GM06990 (cell line): Measurements from ENCODE around the gene RNLS.

Experiments used
- DNase-seq: peaks from one replicate; pipeline ENCODE4 v3.0.0-alpha.2; 2011; ENCODE audit not compliant: insufficient read length; ENCODE audit errors: extremely low read depth
- H3K27me3 ChIP-seq: replicated peaks from 2 replicates; pipeline ENCODE4 v1.6.0; 2011; ENCODE audit warnings: low read length; ENCODE audit not compliant: control insufficient read depth, insufficient read depth
- H3K36me3 ChIP-seq: 2 replicates; pipeline ENCODE4 v1.5.1; 2011; ENCODE audit warnings: low read length; ENCODE audit not compliant: control insufficient read depth, insufficient read depth
- H3K4me3 ChIP-seq: replicated peaks from 2 replicates; pipeline ENCODE4 v1.5.1; 2011; ENCODE audit warnings: low read depth, mild to moderate bottlenecking, control low read depth, low read length
- TF ChIP-seq, protein P1 (sequence below): IDR thresholded peaks from 2 replicates; pipeline ENCODE4 v1.5.1; 2011; ENCODE audit warnings: low read length, control low read depth, mild to moderate bottlenecking, inconsistent platforms; ENCODE audit not compliant: insufficient read depth, poor library complexity, severe bottlenecking

The RNLS gene

DNA sequence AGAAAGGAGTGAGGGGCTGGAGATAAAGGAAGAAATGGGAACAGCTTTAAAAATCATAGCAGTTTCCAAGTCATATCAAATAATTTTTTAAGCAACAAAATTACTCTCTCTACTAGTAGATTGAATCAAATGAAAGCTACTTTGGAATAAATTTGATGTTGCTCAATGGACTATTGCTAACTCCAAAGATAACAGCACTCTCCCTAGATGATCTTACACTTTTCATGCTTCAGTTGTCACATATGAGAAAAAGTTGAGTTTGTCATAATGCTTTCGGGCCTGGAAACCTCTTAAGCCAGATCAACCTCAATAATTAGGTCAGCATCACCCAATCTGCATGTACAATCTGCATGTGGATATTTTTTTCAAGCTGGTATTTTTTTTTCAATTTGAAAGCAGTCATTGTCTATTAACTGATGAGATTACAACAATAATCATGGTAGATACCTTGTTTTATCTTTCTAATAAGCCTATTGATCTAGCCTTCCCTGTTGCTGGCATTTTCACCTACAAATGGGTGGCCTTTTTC lies 34.7 kb upstream of the RNLS start:
- TF ChIP-seq, protein P1, sequence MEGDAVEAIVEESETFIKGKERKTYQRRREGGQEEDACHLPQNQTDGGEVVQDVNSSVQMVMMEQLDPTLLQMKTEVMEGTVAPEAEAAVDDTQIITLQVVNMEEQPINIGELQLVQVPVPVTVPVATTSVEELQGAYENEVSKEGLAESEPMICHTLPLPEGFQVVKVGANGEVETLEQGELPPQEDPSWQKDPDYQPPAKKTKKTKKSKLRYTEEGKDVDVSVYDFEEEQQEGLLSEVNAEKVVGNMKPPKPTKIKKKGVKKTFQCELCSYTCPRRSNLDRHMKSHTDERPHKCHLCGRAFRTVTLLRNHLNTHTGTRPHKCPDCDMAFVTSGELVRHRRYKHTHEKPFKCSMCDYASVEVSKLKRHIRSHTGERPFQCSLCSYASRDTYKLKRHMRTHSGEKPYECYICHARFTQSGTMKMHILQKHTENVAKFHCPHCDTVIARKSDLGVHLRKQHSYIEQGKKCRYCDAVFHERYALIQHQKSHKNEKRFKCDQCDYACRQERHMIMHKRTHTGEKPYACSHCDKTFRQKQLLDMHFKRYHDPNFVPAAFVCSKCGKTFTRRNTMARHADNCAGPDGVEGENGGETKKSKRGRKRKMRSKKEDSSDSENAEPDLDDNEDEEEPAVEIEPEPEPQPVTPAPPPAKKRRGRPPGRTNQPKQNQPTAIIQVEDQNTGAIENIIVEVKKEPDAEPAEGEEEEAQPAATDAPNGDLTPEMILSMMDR: no peak
- no peak for DNase-seq
- no peaks in the 10 kb centered on the region for H3K27me3 ChIP-seq
- no peak overlapping the region for H3K4me3 ChIP-seq
- no peaks in the 10 kb centered on the region for H3K36me3 ChIP-seq

- Histone ChIP-seq H3K4me3 (no peak overlapping the region), H3K36me3 (no peaks in the 10 kb centered on the region), H3K27me3 (no peaks in the 10 kb centered on the region)
- DNase-seq: no peak
- TF ChIP-seq, protein P1: no peak
These were observed 33.3 kb upstream of the RNLS start for GRCh38 chr10:88616250-88616977.

- TF ChIP-seq, protein P1: no peak
- H3K27me3 ChIP-seq: no peaks in the 10 kb centered on the region
- no peak for DNase-seq
- no peak overlapping the region for H3K4me3 ChIP-seq
- H3K36me3 ChIP-seq: no peaks in the 10 kb centered on the region
These were observed 25.7 kb upstream of the RNLS start for GRCh38 chr10:88608780-88609179.

- Histone ChIP-seq H3K4me3 (no peak overlapping the region), H3K27me3 (no peaks in the 10 kb centered on the region), H3K36me3 (no peaks in the 10 kb centered on the region)
- TF ChIP-seq, protein P1: no peak
- DNase-seq: no peak
These were observed 25.1 kb upstream of the RNLS start for GRCh38 chr10:88608052-88608732.

DNA sequence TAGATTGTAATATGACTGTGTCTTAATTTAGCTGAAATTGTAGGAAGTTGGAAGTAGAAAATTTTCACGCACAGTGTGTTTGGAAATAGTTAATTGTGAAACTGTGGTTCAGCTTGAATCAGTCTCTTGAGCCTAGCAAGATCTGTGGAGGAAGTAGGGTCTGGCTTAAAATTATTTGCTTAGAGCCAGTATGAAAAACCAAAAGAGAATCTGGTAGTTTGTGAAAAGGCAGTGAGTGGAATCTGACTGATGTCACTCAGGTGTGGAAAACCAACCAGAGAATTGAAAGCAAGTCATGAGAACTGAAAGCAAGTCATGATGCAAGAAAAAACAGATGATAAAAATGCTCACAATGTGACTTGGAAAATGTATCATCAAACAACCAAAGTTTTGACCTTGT lies 14.9 kb upstream of the RNLS start:
- DNase-seq: peak; percentile 44
- TF ChIP-seq, protein P1: no peak
- Histone ChIP-seq H3K27me3 (no peaks in the 10 kb centered on the region), H3K4me3 (no peak overlapping the region), H3K36me3 (no peaks in the 10 kb centered on the region)
